Measurements from ENCODE around the gene CCNL1.
"Not testable (repeated sequence)": the region's sequence is repeated elsewhere in the genome, so short reads cannot be mapped to it uniquely, and the experiment has no call there.

The CCNL1 gene

GRCh38 chr3:157179365-157179803 lies 19.4 kb upstream of the CCNL1 start:
- no peak overlapping the region for H3K9ac ChIP-seq (ENCODE audit: low read length)
- peaks cover 9% of the 10 kb centered on the region for H3K9me3 ChIP-seq (ENCODE audit: control insufficient read depth, low read depth, low read length)
- H3K4me1 ChIP-seq (ENCODE audit: control insufficient read depth, low read depth, low read length) = peaks cover 6% of the 10 kb centered on the region
- peaks cover 2% of the 10 kb centered on the region for H3K36me3 ChIP-seq (ENCODE audit: control insufficient read depth, low read depth, low read length)
- no peak overlapping the region for H3K27ac ChIP-seq (ENCODE audit: low read length)
- no peak overlapping the region for H3K4me3 ChIP-seq (ENCODE audit: low read length)
- H3K27me3 ChIP-seq (ENCODE audit: control insufficient read depth, insufficient read depth, low read length) = no peaks in the 10 kb centered on the region

- H3K9ac ChIP-seq (ENCODE audit: low read length); H3K4me3 ChIP-seq (ENCODE audit: low read length); H3K36me3 ChIP-seq (ENCODE audit: control insufficient read depth, low read depth, low read length); H3K27ac ChIP-seq (ENCODE audit: low read length); H3K9me3 ChIP-seq (ENCODE audit: control insufficient read depth, low read depth, low read length); H3K27me3 ChIP-seq (ENCODE audit: control insufficient read depth, insufficient read depth, low read length): not testable (repeated sequence)
- H3K4me1 ChIP-seq (ENCODE audit: control insufficient read depth, low read depth, low read length) = peaks cover 12% of the 10 kb centered on the region
Observed at GRCh38 chr3:157178503-157179364, 18.8 kb upstream of the CCNL1 start.

- H3K4me1 ChIP-seq (ENCODE audit: control insufficient read depth, low read depth, low read length) = peaks cover 12% of the 10 kb centered on the region
Observed at GRCh38 chr3:157177801-157178453, 18.0 kb upstream of the CCNL1 start.

GRCh38 chr3:157176934-157177333 lies 17.0 kb upstream of the CCNL1 start:
- Histone ChIP-seq H3K27me3 (ENCODE audit: control insufficient read depth, insufficient read depth, low read length) (no peaks in the 10 kb centered on the region), H3K4me1 (ENCODE audit: control insufficient read depth, low read depth, low read length) (peaks cover 12% of the 10 kb centered on the region), H3K9me3 (ENCODE audit: control insufficient read depth, low read depth, low read length) (peaks cover 9% of the 10 kb centered on the region), H3K4me3 (ENCODE audit: low read length) (no peak overlapping the region), H3K27ac (ENCODE audit: low read length) (no peak overlapping the region), H3K9ac (ENCODE audit: low read length) (no peak overlapping the region), H3K36me3 (ENCODE audit: control insufficient read depth, low read depth, low read length) (peaks cover 2% of the 10 kb centered on the region)

More at GRCh38 chr3:157177801-157178453, 18.0 kb upstream of the CCNL1 start:
- H3K36me3 ChIP-seq (ENCODE audit: control insufficient read depth, low read depth, low read length); H3K9me3 ChIP-seq (ENCODE audit: control insufficient read depth, low read depth, low read length); H3K4me3 ChIP-seq (ENCODE audit: low read length); H3K9ac ChIP-seq (ENCODE audit: low read length); H3K27me3 ChIP-seq (ENCODE audit: control insufficient read depth, insufficient read depth, low read length); H3K27ac ChIP-seq (ENCODE audit: low read length): not testable (repeated sequence)

GRCh38 chr3:157175691-157176507 lies 16.0 kb upstream of the CCNL1 start:
- Histone ChIP-seq H3K27me3 (ENCODE audit: control insufficient read depth, insufficient read depth, low read length) (no peaks in the 10 kb centered on the region), H3K4me3 (ENCODE audit: low read length) (peak overlapping the region; percentile 97), H3K9me3 (ENCODE audit: control insufficient read depth, low read depth, low read length) (peaks cover 9% of the 10 kb centered on the region), H3K27ac (ENCODE audit: low read length) (peak overlapping the region; percentile 92), H3K9ac (ENCODE audit: low read length) (peak overlapping the region; percentile 82), H3K36me3 (ENCODE audit: control insufficient read depth, low read depth, low read length) (peaks cover 2% of the 10 kb centered on the region), H3K4me1 (ENCODE audit: control insufficient read depth, low read depth, low read length) (peaks cover 12% of the 10 kb centered on the region)

- Histone ChIP-seq H3K4me1 (ENCODE audit: control insufficient read depth, low read depth, low read length) (peaks cover 12% of the 10 kb centered on the region), H3K36me3 (ENCODE audit: control insufficient read depth, low read depth, low read length) (peaks cover 2% of the 10 kb centered on the region), H3K9ac (ENCODE audit: low read length) (peak overlapping the region; percentile 90), H3K27ac (ENCODE audit: low read length) (peak overlapping the region; percentile 92), H3K9me3 (ENCODE audit: control insufficient read depth, low read depth, low read length) (peaks cover 9% of the 10 kb centered on the region), H3K27me3 (ENCODE audit: control insufficient read depth, insufficient read depth, low read length) (no peaks in the 10 kb centered on the region), H3K4me3 (ENCODE audit: low read length) (peak overlapping the region; percentile 97)
Observed at GRCh38 chr3:157174649-157175498, 14.9 kb upstream of the CCNL1 start.

GRCh38 chr3:157174290-157174648 lies 14.3 kb upstream of the CCNL1 start:
- H3K4me1 ChIP-seq (ENCODE audit: control insufficient read depth, low read depth, low read length) = peaks cover 12% of the 10 kb centered on the region

GRCh38 chr3:157173343-157173742 lies 13.4 kb upstream of the CCNL1 start:
- not testable (repeated sequence) for H3K27ac ChIP-seq (ENCODE audit: low read length)

More at GRCh38 chr3:157174290-157174648, 14.3 kb upstream of the CCNL1 start:
- Histone ChIP-seq H3K9ac (ENCODE audit: low read length) (peak overlapping the region; percentile 90), H3K36me3 (ENCODE audit: control insufficient read depth, low read depth, low read length) (peaks cover 2% of the 10 kb centered on the region), H3K4me3 (ENCODE audit: low read length) (peak overlapping the region; percentile 97), H3K27ac (ENCODE audit: low read length) (peak overlapping the region; percentile 86), H3K27me3 (ENCODE audit: control insufficient read depth, insufficient read depth, low read length) (no peaks in the 10 kb centered on the region), H3K9me3 (ENCODE audit: control insufficient read depth, low read depth, low read length) (peaks cover 6% of the 10 kb centered on the region)

GRCh38 chr3:157172746-157173145 lies 12.8 kb upstream of the CCNL1 start:
- Histone ChIP-seq H3K4me3 (ENCODE audit: low read length) (no peak overlapping the region), H3K36me3 (ENCODE audit: control insufficient read depth, low read depth, low read length) (peaks cover 2% of the 10 kb centered on the region), H3K27me3 (ENCODE audit: control insufficient read depth, insufficient read depth, low read length) (no peaks in the 10 kb centered on the region), H3K9ac (ENCODE audit: low read length) (no peak overlapping the region), H3K4me1 (ENCODE audit: control insufficient read depth, low read depth, low read length) (peaks cover 12% of the 10 kb centered on the region), H3K9me3 (ENCODE audit: control insufficient read depth, low read depth, low read length) (peaks cover 3% of the 10 kb centered on the region), H3K27ac (ENCODE audit: low read length) (no peak overlapping the region)

More at GRCh38 chr3:157173343-157173742, 13.4 kb upstream of the CCNL1 start:
- not testable (repeated sequence) for H3K36me3 ChIP-seq (ENCODE audit: control insufficient read depth, low read depth, low read length); H3K9me3 ChIP-seq (ENCODE audit: control insufficient read depth, low read depth, low read length); H3K27me3 ChIP-seq (ENCODE audit: control insufficient read depth, insufficient read depth, low read length); H3K4me3 ChIP-seq (ENCODE audit: low read length); H3K9ac ChIP-seq (ENCODE audit: low read length)
- peaks cover 12% of the 10 kb centered on the region for H3K4me1 ChIP-seq (ENCODE audit: control insufficient read depth, low read depth, low read length)

GRCh38 chr3:157170861-157171260 lies 10.9 kb upstream of the CCNL1 start:
- Histone ChIP-seq H3K9ac (ENCODE audit: low read length) (no peak overlapping the region), H3K4me1 (ENCODE audit: control insufficient read depth, low read depth, low read length) (peaks cover 5% of the 10 kb centered on the region), H3K36me3 (ENCODE audit: control insufficient read depth, low read depth, low read length) (no peaks in the 10 kb centered on the region), H3K4me3 (ENCODE audit: low read length) (no peak overlapping the region), H3K9me3 (ENCODE audit: control insufficient read depth, low read depth, low read length) (no peaks in the 10 kb centered on the region), H3K27ac (ENCODE audit: low read length) (no peak overlapping the region), H3K27me3 (ENCODE audit: control insufficient read depth, insufficient read depth, low read length) (no peaks in the 10 kb centered on the region)
